Cardiac fibroblast (primary cell): ENCODE data around the gene FREM1.

ENCODE experiments used
- DNase-seq, 2 donors: peaks; one replicate each; pipeline versions ENCODE4 v3.0.0 to v3.0.0-alpha.2; 2010; ENCODE audit warnings: low read depth in 2 of 2
- H3K4me3 ChIP-seq, 2 donors: replicated peaks in 1 of 2; 1 replicate in 1 of 2; 2 replicates in 1 of 2; pipeline ENCODE4 v1.5.1; 2011; ENCODE audit warnings: low read depth in 2 of 2, low read length in 2 of 2, mild to moderate bottlenecking in 2 of 2, moderate library complexity in 1 of 2
- CTCF ChIP-seq: IDR thresholded peaks from one replicate; pipeline ENCODE4 v1.5.1; 2011; ENCODE audit warnings: low read depth, mild to moderate bottlenecking, low read length, inconsistent platforms

Gene FREM1

GRCh38 chr9:14766299-14766698 is 143.9 kb downstream of the FREM1 start:
- peak; percentile 4 to 39 for DNase-seq
- H3K4me3 ChIP-seq, result no peak overlapping the region
- TF ChIP-seq CTCF, result no peak

GRCh38 chr9:14761584-14761983 is 148.6 kb downstream of the FREM1 start:
- no peak for TF ChIP-seq CTCF
- H3K4me3 ChIP-seq, result no peak overlapping the region
- no peak for DNase-seq

GRCh38 chr9:14760060-14760459 is 150.2 kb downstream of the FREM1 start:
- DNase-seq, result no peak
- H3K4me3 ChIP-seq, result no peak overlapping the region
- TF ChIP-seq CTCF, result no peak

- TF ChIP-seq CTCF, result no peak
- no peak for DNase-seq
- no peak overlapping the region for H3K4me3 ChIP-seq
These were observed 153.9 kb downstream of the FREM1 start for GRCh38 chr9:14756291-14756690.

GRCh38 chr9:14752871-14753270 is 157.4 kb downstream of the FREM1 start:
- H3K4me3 ChIP-seq, result no peak overlapping the region
- DNase-seq, result no peak
- TF ChIP-seq CTCF, result no peak

GRCh38 chr9:14752271-14752670 is 158.0 kb downstream of the FREM1 start:
- no peak for TF ChIP-seq CTCF
- no peak overlapping the region for H3K4me3 ChIP-seq
- peak in 1 of 2 donors; percentile 26 for DNase-seq

GRCh38 chr9:14750821-14751220 is 159.4 kb downstream of the FREM1 start:
- TF ChIP-seq CTCF, result no peak
- no peak overlapping the region for H3K4me3 ChIP-seq
- peak; percentile 11 to 33 for DNase-seq
